Lower leg skin (tissue), 3 donors: Measurements from ENCODE around the gene TAGAP.

ENCODE experiments used
- POLR2A ChIP-seq, 2 donors: fragments of 450-650 bp; IDR thresholded peaks; one replicate each; pipeline ENCODE4 v1.6.1; 2016 to 2017; ENCODE audit warnings: antibody characterized with exemption in 2 of 2, mild to moderate bottlenecking in 1 of 2, moderate library complexity in 1 of 2
- TF ChIP-seq, protein P1 (sequence below), 3 donors: fragments of 450-650 bp; IDR thresholded peaks; one replicate each; pipeline ENCODE4 v1.5.1; 2016; ENCODE audit warnings: antibody characterized with exemption in 3 of 3, mild to moderate bottlenecking in 3 of 3, moderate library complexity in 2 of 3

DNA sequence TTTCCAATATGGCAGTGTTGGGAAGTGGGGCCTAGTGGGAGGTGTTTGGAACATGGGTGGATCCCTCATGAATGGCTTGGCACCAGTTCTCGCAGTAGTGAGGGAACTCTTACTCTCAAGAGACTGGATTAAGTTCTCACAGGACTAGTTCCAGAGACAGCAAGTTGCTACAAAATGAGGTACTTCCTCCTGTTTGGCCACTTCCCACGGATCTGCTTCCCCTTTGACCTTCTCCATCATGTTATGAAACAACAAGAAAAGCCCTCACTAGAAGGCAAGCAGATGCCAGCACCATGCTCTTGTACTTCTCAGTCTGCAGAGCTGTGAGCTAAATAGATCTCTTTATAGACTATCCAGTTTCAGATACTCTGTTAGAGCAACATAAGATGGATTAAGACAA, 47.9 kb downstream of the TAGAP start:
- TF ChIP-seq, protein P1, sequence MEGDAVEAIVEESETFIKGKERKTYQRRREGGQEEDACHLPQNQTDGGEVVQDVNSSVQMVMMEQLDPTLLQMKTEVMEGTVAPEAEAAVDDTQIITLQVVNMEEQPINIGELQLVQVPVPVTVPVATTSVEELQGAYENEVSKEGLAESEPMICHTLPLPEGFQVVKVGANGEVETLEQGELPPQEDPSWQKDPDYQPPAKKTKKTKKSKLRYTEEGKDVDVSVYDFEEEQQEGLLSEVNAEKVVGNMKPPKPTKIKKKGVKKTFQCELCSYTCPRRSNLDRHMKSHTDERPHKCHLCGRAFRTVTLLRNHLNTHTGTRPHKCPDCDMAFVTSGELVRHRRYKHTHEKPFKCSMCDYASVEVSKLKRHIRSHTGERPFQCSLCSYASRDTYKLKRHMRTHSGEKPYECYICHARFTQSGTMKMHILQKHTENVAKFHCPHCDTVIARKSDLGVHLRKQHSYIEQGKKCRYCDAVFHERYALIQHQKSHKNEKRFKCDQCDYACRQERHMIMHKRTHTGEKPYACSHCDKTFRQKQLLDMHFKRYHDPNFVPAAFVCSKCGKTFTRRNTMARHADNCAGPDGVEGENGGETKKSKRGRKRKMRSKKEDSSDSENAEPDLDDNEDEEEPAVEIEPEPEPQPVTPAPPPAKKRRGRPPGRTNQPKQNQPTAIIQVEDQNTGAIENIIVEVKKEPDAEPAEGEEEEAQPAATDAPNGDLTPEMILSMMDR (IDR thresholded peaks at IDR 0.05) = no peak
- TF ChIP-seq POLR2A (IDR thresholded peaks at IDR 0.05) = no peak
